GM21723 (cell line): ENCODE results near the gene PIEZO1.

ENCODE experiments used
- ATAC-seq: cut with Tn5 transposase; IDR thresholded peaks from one replicate; pipeline ENCODE4 v1.9.1; 2021; ENCODE audit warnings: mild to moderate bottlenecking, moderate library complexity; ENCODE audit not compliant: unreplicated experiment

The PIEZO1 gene

DNA sequence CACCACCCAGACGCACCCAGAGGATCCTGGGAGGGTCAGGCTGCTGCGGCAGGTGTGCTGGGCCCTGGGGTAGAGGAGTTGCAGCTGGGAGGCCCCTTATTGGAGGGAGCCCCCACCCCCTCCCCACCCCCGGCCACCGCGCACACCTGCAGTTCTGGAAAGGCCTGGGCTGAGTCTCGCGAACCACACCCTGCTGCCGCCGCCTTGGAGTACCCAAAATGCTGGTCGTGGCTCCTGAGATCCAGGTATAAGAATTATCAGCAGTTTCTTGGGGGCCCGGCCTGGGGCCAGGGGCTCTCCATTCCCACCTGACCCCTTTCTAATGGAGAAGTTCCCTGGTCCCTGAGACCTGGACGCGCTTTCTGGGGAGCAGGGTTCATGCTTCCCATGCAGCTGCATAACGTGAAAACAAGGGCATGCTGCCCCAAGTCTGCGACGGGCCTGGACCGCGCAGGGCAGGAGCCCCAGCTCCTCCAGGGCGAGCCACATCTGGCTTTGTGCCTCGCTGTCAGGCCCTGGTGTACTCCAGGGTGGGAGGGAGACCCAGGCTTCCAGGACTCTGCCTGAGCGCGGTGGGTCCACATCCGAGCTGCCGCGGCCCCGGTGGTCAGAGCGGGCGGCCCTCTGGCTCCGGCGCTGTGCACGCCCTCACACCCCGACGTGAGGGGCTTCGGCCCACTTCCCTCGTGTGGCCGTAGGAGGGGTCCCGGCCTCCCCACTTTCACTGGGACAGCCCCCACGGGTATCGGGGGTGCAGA, 91.4 kb downstream of the PIEZO1 start:
- ATAC-seq = no peak

DNA sequence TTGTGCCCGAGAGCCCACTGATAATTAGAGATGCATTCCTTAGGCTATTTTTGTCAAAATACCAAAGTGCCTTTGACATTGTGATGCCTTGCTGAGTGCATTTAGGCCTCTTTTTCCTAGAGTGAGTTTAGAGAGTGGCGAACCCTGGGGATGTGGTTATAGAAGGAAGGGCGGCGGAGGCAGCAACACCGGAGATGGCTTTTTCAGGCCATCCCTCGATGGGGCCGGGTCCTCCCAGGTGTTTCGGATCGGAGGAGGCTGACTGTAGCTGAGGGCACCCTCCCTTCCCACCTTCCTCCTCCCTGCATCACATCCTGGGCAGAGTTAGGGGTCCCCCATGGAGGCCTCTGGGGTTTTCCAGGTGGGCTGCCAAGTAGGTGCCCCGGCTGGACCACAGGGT, 92.2 kb downstream of the PIEZO1 start:
- ATAC-seq = no peak

DNA sequence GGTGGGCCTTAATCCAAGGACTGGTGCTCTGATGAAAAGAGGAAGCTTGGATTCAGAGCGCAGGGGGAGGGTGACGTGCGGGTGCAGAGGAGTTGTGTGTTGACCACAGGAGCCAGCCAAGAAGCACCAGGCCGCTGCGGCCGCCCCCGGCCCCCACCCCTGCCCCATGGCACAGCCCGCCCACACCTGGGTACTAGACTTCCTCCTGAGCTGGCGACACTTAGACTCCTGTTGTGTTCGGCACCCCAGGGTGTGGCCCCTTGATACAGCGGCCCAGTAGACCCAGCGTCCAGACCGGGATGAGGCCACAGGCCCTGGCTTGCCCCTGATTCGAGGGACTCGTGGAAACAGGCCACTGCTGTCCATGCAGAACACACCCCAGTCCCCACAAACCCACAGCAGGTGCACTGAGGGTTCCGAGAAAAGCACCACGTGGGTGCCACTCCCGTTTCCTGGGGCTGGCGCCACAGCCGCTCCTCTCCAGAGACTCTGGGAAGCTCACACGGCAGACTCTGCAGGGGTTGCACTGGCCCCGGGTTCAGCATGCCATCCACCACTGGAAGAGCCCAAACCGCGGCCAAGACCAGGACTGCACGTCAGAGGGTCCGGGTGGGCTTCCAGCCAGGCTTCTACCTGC, 93.0 kb downstream of the PIEZO1 start:
- no peak for ATAC-seq

DNA sequence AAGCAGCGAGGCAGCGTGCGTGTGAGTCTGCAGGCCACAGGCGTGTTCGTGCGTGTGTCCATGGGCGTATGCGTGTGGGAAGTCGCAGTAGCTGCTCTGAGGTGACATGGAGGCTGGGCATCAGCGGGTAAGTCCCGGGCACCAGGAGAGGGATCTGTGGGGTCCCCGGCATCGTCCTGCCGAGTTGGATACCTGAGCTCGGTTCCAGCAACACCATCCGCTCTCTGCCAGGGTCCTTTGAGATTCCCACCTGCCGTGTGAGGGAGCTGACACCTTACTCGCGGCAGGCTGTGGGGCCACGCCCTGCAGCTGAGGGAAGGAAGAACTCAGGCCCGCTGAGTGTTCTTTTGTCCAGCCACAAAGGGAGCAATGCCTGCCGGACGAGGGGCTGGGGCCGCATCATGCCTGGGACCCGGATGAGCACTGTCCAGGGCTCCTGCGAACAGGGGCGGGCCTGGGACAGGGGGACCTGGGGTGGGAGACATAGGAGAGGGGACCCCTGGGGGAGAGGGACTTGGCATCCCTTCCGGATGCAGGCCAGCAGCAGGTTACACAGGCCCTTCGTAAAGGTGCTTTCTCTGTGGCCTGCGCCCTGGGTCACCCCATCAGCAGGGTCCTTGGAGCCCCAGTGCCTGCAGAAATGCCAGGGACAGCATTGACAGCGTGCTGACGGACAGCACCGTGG, 93.7 kb downstream of the PIEZO1 start:
- no peak for ATAC-seq

DNA sequence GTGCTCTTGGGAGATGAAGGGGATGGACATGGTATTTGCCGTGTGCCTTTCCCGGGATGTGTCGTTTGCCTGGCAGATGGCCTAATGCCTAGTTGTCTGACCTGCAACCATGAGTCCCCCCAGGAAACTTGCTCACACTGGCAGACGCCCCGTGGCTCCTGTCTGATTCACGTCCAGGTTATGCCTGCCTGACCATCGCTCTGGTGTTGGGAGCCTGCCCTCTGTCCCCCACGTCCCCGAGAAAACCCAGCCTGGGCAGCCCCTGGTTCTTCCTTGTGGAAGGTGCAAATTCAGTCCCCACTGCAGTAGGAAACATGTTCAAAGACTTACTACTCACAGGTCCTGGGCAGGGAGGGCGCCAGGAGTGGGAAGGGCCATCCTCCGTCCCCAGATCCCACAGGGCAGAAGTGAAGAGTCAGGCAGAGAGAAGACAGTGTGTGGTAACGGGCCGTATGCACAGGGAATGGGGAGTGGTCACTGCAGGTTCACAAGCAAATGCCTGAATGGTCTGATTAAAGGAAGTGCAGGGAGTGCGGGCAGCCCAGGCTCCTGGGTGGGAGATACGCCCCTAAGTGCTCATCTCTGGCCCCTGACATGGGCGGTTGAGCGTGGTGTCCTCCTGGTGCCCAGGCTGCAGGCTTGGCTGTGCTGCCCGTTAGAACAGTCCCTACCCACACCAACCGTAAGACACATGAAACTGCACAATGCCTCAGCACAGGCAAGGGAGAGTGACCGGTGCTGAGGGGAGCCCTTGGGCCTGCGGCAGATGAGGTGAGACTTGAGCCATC, 94.5 kb downstream of the PIEZO1 start:
- no peak for ATAC-seq

DNA sequence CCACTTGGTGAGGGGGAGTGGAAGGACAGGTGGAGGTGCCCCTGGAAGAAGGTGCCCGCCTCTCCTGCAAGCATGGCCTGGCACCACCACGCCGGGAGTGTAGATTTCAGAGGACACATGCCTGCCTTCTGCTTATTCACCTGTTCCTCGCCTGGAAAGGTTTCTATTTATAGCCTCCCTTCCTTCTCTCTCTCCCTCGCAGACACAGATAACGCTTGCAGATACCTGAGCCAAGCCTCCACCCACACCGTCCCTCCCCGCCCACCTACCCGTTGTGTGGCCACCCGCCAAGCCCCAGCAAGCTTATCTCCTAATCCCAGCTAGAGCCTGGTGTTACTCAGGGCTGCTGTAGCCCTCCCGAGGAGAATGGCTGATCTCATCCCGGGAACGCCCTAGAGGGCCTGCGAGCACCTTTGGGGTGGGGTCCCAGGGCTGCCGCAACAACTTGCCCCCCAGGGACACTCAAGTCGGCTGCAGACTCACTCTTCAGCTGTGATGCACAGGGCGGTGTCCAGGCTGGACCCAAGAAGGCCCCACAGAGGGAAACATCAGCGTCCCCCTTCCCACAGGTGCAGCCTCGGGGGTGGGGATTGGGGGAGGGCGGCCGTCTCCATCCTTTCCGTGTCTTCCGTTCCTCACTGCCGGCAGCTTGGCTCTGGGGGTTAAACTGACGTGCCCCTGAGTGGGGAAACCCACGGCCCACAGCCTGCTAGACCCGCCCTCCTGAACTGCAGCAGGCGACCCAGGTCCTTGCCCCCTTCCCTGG, 96.8 kb downstream of the PIEZO1 start:
- no peak for ATAC-seq

DNA sequence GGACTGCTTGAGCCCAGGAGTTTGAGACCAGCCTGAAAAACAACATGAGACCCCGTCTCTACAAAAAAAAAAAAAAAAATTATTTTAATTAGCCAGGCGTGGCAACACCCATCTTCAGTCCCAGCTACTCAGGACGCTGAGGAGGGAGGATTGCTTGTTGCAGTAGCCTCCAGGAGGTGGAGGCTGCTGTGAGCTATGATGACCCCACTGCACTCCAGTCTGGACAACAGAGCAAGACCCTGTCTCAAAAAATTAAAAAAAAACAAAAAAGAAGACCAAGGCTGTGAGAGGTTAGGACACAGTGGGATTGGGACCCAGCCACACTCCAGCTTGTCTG, 97.4 kb downstream of the PIEZO1 start:
- no peak for ATAC-seq

DNA sequence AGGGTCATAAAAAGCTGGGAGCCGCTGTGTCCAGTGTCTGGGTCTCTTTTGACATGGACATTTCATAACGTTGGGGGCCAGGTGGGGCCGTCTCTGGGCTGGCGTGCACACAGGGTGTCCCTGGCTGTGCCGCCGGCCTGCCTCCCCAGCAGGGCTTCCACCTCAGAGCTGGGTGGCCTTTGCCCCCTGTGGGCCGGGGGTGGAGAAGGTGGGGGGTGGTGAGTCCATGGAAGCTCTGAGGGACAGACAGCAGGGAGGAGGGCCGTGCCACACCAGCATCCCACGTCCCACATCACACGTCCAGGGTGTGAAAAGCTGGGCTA, 97.8 kb downstream of the PIEZO1 start:
- ATAC-seq = no peak

DNA sequence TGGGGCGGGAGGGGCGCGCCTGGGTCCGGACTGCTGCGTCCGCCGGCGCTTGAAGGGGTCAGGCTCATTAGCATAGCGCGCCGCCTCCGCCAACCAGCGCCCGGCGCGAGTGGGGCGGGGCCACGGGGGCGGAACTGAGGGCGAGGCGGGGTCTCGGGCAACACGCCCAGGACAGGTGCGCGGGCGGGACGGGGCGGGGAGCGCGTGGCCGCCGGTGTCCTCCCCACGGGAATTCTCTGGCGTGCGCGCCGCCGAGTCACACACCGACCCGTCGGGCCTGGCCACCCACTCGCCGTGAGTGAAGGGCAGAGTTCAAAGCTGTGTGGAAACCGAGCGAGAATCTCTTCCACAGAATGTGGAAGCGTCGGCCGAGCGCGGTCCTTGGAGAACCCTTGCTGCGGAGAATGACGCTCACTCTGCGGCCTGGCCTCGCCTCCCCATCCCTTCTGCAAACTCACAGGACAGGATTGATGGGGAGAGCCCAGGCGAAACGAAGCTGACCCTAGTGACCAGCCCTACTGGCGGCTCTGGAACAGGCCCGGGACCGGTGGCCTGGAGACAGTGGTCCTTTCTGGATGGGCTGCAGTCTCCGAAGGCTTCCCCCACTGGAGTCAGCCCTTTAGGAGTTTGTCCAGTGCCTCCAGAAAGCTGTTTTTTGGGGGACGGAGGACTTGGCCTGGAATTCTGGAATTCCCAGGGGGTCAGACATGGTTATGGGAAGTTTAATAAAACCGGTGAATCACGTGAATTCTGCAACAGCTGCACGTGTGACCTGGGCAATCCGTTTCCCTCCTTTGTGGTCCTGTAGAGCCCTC, 98.4 kb downstream of the PIEZO1 start, which contains the start of gene SNAI3:
Gene SNAI3, minus strand, starts transcription at position 69 of the 815 bp plus-strand sequence. CDS start 101 bp downstream, outside the sequence.
- peak; percentile 69 for ATAC-seq

DNA sequence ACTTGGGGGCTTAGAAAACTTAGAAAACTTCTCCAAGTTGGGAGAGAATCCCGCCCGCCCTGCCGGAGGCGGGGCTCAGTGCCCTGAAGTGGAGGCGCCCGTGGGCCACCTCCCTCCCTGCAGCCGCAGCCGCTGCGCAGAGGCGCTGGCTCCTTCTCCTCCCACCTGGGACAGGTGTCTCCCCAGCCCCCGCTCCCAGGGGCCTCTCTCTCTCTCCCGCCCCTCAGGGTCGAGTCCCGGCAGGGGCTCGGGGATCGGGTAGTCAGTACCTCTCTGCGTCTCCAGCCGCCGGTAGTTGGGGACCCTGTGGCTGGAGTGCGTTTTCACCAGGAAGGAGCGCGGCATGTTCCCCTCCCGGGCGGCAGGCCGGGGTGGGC, 99.0 kb downstream of the PIEZO1 start:
- ATAC-seq = peak; percentile 17

DNA sequence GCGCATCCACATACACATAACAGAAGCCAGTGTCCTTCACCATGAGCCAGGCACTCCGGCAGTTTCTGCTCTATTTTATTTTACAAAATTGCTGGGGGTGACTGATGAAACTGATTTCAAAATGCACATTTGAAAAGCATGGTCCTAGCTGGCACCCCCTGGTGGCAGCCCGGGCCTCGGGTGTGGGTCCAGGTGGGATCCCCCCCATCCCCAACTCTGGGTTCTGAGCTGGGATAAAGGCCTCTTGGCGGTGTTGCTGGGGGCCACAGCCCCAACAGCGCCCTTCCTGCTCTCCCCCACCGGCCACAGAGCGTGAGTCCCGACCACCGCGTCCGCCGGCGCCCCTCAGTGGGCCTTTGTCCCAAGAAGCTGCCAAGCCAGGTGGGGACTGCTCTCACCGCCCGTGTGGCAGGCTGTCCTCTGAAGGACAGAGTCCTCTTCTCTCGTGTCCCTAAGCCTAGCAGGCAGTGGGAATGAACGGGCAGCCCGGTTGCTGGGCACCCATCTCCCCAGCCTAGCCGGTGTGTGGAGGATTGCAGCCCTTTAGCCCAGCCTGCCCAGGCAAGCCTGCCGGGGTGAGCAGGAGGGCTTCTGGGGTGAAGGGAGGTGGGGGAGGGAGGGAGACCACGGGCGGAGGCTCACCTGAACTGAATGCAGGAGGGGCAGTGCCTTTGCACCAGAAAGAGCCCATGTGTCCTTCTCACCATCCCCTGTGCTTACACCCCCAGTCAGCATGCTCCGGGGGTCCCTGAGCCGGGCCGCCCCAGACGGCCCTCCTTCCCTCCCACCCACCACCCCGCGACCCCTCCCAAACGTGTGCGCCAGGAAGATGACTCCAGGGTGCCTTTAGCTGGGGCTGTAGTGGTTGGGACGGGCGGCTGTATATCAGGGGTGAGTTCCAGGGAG, 99.6 kb downstream of the PIEZO1 start:
- no peak for ATAC-seq

DNA sequence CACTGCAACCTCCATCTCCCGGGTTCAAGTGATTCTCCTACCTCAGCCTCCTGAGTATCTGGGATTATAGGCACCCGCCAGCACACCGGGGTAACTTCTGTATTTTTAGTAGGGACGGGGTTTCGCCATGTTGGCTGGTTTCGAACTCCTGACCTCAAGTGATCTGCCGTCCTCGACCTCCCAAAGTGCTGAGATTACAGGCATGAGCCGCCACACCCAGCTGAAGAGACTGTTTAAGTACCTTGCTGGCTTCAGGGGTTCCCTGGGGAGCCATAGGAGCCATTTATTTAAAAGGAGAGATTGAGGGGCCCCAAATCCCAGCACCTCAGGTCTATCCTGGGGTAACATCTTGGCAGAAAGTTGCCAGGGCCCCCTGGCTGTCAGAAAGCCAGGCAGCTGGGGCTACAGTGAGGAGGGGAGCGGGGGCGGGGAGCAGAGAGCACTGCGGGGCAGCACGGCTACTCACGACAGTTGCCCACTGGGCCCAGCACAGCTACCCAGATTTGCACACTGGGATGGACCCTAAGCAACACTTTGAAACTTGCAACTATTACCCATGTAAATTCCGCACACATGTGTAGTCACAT, 100.4 kb downstream of the PIEZO1 start:
- ATAC-seq = no peak

DNA sequence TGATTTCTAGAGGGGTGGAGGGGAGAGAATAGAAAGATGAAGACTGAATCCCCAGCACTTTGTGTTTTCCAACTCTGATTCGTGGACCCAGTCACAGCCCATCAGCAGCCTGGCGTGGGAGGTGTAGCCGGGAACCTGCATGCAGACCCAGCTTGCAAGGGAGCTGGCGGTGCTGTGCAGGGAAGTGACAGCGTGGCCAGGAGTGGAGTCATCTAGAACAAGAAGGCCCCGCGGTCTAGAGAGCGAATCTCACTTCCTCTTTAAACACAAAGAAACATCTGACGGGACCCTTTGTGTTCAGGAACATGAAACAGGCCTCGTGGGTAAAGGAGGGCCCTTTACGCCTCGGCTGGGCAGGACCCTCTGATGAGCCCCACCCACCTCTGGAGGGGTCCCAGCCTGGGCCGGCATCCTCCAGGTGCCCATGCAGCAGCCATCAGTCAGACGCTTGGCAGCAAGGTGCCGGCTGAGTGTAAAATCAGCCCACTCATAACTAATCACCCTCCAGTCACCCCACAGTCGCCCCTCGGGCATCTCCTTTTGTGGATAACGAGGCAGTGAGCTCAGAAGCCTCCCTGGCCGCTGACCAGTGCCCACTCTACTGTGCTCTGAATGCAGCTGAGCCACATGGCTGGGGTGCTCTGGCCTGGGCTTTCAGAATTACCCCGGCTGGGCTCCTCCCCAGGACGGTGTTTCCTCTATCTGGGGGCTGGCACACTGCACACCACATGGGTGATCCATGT, 103.1 kb downstream of the PIEZO1 start:
- peak; percentile 72 for ATAC-seq

DNA sequence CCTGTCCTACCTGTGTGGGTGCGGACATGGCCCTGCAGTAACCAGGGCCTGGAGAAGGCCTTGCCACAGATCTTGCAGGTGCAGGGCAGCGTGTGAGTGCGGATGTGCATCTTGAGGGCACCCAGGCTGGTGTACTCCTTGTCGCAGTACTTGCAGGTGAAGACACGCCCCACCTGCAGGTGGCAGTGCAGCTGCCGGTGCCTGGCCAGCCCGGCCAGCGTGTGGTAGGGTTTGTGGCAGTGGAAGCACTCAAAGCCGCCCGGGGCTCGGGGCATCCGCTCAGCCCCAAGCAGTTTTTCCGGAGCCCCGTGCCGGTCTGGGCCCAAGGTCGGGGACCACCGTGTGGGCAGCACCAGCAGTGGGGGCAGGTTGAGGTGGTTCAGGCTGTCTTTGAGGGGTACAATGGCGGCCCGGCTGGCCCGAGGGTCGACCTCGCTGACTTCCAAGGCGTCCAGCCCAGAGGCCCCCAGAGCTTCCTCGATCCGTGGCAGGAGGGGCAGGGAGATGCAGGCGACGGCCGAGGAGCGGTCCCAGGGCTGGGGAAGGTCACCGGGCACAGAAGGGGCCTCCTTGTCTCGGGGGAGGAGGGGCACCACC, 103.8 kb downstream of the PIEZO1 start:
- no peak for ATAC-seq

DNA sequence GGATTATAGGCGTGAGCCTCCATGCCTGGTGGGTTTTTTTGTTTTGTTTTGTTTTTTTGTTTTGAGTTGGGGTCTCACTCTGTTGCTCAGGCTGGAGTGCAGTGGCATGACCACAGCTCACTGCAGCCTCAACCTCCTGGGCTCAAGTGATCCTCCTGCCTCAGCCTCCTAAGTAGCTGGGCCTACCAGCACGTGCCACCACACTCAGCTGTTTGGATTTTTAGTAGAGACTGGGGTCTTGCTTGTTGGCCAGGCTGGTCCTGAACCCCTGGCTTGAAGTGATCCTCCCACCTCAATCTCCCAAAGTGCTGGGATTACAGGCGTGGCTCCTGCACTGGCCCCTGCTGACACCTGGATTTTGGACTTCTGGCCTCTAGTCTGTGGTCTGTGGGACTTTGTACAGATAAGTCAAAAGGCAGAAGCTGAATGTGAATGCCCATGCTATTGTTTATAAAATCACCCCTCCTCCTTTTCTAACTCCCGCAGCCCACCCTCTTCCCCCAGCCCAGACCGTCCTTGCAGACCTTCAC, 104.4 kb downstream of the PIEZO1 start:
- no peak for ATAC-seq

DNA sequence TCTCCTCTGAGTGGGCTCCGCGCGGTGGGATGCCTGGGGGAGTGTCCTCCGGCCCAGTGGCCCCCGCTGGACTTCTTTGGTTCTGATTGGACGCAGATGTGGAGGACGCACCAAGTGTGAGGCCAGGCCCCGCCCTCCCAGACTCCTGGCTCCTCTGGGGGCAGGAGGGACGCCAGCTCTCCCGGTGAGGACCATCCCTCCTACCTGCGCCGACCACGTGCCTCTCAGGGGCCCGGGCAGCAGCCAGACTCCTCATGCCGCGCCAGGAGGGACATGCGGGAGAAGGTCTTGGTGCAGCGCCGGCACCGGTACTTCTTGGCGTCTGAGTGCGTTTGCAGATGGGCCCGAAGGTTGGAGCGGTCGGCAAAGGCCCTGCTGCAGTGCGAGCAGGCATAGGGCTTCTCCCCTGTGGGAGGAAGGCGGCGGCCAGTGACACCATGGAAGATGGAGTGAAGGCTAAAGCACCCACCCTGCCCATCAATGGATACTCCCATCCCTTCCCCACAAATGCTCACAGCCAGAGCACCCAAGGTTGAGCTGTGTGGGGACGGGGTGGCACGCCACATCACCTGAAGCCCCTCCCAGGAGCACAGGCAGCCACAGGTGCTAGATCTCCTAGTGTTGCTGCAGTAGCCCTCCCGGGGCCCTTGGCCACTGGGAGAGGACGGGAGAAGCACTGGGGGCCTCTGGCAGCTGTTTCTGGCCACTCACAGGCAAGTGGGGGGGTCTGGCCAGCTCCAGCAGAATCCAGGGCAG, 106.6 kb downstream of the PIEZO1 start:
- no peak for ATAC-seq
